Measurements from ENCODE around the gene NFKB1.
"Not testable (repeated sequence)": the region's sequence is repeated elsewhere in the genome, so short reads cannot be mapped to it uniquely, and the experiment has no call there.

The NFKB1 gene

DNA sequence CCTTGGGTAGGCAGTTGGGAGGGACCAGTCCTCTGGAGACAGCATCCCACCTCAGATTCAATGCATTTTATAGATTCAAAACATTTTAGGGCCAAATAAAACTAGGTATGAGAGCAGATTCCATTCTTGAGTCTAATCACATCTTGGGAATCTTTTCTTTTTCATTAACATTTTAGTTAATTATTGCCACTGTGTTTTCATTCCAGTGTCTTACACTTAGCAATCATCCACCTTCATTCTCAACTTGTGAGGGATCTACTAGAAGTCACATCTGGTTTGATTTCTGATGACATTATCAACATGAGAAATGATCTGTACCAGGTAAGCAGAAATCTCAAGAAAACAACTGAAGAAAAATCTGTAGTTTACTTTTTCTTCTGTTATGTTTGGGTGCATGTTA is 99.5 kb downstream of the NFKB1 start:
- peaks cover 55% of the 10 kb centered on the region for H3K36me3 Mint-ChIP-seq

DNA sequence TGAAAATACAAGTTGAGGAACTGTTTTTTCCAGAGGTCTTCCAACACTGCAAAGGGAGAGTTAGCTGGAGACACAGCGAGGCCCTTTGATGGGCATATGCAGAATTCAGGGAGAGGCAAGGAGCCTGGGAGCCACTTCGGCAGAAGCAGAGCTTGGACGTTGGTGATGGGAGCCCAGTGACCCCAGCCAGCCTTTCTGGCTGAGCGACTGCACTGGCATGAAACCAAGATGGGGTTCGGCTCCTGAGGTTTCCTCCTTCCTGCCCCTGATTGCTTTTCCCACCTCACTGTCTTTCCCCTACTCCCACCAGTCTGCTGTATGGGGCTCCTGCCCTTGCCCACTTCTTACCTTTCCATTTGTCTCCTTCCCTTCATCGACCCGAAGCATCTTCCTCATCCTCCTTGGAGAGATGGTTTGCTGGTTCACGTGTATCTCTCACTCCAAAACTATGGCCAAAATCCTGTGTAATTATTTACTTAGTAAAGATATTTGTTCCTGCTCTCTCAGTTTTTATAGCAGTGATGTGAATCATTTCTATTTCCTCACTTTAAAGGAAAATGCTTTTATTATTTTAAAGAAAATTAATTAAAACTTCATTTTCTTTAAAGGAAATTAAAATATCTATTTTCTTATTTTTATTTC is 100.5 kb downstream of the NFKB1 start:
- H3K27me3 Mint-ChIP-seq = no peaks in the 10 kb centered on the region
- H3K4me1 Mint-ChIP-seq (ENCODE audit: low read depth) = peaks cover 69% of the 10 kb centered on the region
- H3K9me3 Mint-ChIP-seq (ENCODE audit: low read depth) = no peaks in the 10 kb centered on the region
- no peak overlapping the region for H3K4me3 Mint-ChIP-seq
- H3K36me3 Mint-ChIP-seq = peaks cover 49% of the 10 kb centered on the region
- H3K27ac Mint-ChIP-seq = no peak overlapping the region

More for the DNA sequence above, 99.5 kb downstream of the NFKB1 start:
- H3K27me3 Mint-ChIP-seq = no peaks in the 10 kb centered on the region
- H3K4me3 Mint-ChIP-seq = no peak overlapping the region
- peaks cover 75% of the 10 kb centered on the region for H3K4me1 Mint-ChIP-seq (ENCODE audit: low read depth)
- no peaks in the 10 kb centered on the region for H3K9me3 Mint-ChIP-seq (ENCODE audit: low read depth)
- peak overlapping the region; percentile 77 for H3K27ac Mint-ChIP-seq

DNA sequence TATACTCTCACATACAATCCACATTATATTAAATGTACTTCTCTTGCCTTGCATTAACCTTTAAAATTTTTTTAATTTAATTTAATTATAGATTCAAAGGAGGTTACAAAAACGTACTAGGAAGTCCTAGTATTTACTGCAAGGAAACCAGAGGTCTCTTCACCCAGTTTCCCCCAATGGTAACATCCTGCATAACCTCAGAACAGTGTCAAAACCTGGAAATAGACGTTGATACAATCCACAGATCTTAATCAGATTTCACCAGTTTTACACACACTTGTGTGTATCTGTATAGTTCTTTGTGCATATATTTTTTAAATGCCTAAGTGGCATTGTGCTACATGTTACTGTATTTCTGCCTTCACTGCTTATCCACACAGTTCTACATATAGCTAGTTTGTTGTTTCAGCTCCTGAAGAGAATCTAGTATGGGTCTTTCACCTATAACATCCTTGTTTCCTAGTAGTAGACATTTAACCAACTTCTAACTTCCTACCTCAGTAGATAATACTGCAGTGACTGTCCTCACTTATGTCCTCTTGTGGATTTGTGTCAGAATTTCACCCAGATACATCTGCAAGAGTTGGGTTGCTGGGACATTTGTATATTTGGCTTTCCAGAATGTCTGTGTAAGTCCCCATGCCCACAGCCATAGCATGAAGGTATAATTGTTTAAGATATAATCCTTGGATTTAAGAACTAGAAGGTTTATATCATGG is 103.2 kb downstream of the NFKB1 start:
- Mint-ChIP-seq H3K4me3 (no peak overlapping the region), H3K4me1 (ENCODE audit: low read depth) (peaks cover 67% of the 10 kb centered on the region), H3K27me3 (no peaks in the 10 kb centered on the region), H3K27ac (peak overlapping the region; percentile 5), H3K9me3 (ENCODE audit: low read depth) (no peaks in the 10 kb centered on the region), H3K36me3 (peaks cover 49% of the 10 kb centered on the region)

DNA sequence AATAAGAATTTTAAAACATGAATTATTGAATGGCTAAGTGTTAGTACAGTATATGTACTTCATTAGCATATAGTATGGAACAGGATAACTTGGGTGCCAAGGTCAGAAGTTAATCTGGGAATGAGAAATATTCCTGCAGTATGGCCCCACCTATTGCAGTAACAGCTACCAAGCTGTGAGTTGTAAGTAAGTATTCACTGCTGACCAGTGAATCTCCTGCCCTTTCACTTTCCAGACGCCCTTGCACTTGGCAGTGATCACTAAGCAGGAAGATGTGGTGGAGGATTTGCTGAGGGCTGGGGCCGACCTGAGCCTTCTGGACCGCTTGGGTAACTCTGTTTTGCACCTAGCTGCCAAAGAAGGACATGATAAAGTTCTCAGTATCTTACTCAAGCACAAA is 105.1 kb downstream of the NFKB1 start:
- peak overlapping the region; percentile 80 for H3K27ac Mint-ChIP-seq
- H3K27me3 Mint-ChIP-seq = no peaks in the 10 kb centered on the region
- no peak overlapping the region for H3K4me3 Mint-ChIP-seq
- H3K36me3 Mint-ChIP-seq = peaks cover 47% of the 10 kb centered on the region
- H3K4me1 Mint-ChIP-seq (ENCODE audit: low read depth) = peaks cover 67% of the 10 kb centered on the region
- no peaks in the 10 kb centered on the region for H3K9me3 Mint-ChIP-seq (ENCODE audit: low read depth)

DNA sequence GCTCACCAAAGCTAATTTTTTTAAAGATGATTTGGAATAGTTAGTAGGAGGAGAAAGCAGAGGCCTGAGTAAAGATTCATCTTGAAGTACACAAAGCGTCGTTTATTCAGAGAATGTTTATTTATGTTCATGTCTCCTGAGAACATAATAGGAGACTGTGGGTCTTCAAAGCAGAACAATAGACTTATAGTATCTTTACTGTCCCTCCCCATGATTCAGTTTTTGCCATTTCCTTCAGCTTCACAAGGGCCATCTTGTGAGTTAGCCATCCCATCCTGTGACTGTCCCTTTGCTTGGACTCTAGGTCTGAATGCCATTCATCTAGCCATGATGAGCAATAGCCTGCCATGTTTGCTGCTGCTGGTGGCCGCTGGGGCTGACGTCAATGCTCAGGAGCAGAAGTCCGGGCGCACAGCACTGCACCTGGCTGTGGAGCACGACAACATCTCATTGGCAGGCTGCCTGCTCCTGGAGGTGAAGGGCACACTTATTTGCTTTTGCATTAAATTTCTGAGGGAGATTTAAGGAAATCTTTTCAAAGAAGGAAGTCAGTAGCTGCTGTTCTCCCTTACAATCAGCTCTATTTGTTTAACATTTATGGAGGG is 105.8 kb downstream of the NFKB1 start:
- Mint-ChIP-seq H3K9me3 (ENCODE audit: low read depth) (no peaks in the 10 kb centered on the region), H3K4me3 (no peak overlapping the region), H3K27ac (peak overlapping the region; percentile 89), H3K27me3 (no peaks in the 10 kb centered on the region), H3K36me3 (peaks cover 50% of the 10 kb centered on the region), H3K4me1 (ENCODE audit: low read depth) (peaks cover 71% of the 10 kb centered on the region)

DNA sequence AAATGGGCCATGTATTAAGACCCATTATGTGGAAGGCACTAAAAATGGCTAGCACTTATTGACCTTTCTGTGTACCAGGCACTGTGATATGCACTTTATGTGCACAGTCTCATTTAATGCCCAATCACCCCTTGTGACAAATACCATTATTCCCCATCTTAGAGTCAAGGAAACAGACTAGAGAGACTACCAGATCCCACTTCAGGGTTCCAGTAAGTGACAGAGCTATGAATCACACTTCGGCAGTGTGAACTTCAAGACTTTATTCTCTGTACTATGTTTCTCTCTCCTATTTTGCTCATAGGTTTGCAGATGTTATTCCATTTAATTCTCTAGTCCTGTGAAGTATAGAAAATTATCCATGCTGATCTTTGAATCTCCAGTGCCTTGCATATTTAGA is 107.0 kb downstream of the NFKB1 start:
- H3K27ac Mint-ChIP-seq = peak overlapping the region; percentile 89
- H3K36me3 Mint-ChIP-seq = peaks cover 53% of the 10 kb centered on the region
- H3K27me3 Mint-ChIP-seq = no peaks in the 10 kb centered on the region
- H3K4me1 Mint-ChIP-seq (ENCODE audit: low read depth) = peaks cover 81% of the 10 kb centered on the region
- no peak overlapping the region for H3K4me3 Mint-ChIP-seq
- no peaks in the 10 kb centered on the region for H3K9me3 Mint-ChIP-seq (ENCODE audit: low read depth)

DNA sequence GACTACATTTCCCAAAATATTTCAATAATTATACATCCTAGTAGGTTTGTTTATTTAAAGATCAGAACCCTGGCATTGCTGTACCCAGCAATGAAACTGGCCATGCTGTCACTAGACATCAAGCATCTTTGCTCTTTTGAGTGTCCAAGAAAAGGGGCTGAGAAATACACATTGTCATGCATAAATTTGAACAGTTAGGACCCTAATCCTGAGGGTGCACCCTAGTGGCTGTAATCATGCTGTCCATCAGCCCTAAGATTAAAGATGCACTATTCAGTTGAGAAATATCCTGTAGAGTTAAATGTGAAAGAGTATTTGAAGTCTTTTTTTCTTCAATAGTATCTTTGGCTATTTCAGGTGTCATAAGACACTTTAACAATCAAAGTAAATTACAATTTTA is 108.8 kb downstream of the NFKB1 start:
- Mint-ChIP-seq H3K9me3 (ENCODE audit: low read depth) (no peaks in the 10 kb centered on the region), H3K27ac (peak overlapping the region; percentile 72), H3K4me1 (ENCODE audit: low read depth) (peaks cover 86% of the 10 kb centered on the region), H3K36me3 (peaks cover 58% of the 10 kb centered on the region), H3K27me3 (no peaks in the 10 kb centered on the region), H3K4me3 (no peak overlapping the region)

DNA sequence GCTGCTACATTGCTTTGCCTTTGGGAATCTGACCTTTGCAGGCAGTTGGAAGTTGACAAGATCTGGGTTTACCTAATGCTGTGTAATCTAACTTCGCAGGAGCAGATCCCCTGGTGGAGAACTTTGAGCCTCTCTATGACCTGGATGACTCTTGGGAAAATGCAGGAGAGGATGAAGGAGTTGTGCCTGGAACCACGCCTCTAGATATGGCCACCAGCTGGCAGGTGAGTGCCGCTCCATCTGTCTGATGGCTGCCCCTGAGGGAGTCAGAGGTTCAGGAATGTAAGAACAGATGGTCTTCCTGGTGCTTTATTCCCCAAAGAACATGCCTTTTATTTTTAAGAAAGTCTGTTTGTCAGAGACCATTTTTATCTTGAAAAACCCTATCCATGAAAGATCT is 109.3 kb downstream of the NFKB1 start:
- peaks cover 88% of the 10 kb centered on the region for H3K4me1 Mint-ChIP-seq (ENCODE audit: low read depth)
- peak overlapping the region; percentile 72 for H3K27ac Mint-ChIP-seq
- H3K36me3 Mint-ChIP-seq = peaks cover 61% of the 10 kb centered on the region
- peak overlapping the region; percentile 30 for H3K4me3 Mint-ChIP-seq
- no peaks in the 10 kb centered on the region for H3K9me3 Mint-ChIP-seq (ENCODE audit: low read depth)
- H3K27me3 Mint-ChIP-seq = no peaks in the 10 kb centered on the region

DNA sequence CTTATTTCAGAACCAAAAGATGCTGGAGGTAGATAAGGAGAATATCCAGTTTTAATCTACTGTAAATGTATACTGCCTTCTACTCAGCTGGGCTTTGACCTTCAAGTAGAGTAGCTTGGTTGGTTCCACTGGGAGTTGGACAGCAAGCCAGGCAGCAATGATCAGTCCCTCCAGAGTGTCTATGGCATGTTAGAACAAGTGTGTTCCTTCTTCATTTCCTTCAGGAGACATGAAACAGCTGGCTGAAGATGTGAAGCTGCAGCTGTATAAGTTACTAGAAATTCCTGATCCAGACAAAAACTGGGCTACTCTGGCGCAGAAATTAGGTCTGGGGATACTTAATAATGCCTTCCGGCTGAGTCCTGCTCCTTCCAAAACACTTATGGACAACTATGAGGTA is 111.1 kb downstream of the NFKB1 start:
- Mint-ChIP-seq H3K36me3 (peaks cover 64% of the 10 kb centered on the region), H3K27ac (peak overlapping the region; percentile 98), H3K9me3 (ENCODE audit: low read depth) (no peaks in the 10 kb centered on the region), H3K4me1 (ENCODE audit: low read depth) (peaks cover 93% of the 10 kb centered on the region), H3K4me3 (peak overlapping the region; percentile 83), H3K27me3 (no peaks in the 10 kb centered on the region)

DNA sequence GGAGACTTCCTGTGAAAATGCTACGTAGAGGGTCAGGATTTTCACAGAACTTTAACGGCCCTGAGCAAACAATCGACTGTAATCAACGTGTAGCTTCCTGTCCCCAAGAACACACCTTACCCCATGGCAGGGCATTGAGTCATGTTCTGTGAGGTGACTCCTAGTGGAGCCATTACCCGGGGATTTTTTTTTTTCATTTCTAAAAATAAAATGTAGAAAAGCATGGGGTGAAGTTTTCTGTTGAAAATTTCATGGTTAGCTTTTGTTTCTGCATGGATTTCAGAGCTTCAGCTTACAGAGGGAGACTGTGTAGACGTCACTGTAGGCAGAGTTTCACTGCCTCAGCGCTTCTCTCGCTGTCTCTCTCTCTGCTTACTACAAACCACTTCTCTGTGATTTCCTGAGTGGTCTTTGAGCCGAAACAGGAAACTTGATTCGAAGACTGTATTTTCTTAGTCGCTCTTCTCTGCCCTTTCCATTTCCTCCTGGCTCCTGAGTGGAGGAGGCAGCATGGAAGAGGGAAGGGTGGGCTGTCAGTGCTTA is 111.7 kb downstream of the NFKB1 start:
- peaks cover 90% of the 10 kb centered on the region for H3K4me1 Mint-ChIP-seq (ENCODE audit: low read depth)
- peaks cover 66% of the 10 kb centered on the region for H3K36me3 Mint-ChIP-seq
- no peaks in the 10 kb centered on the region for H3K9me3 Mint-ChIP-seq (ENCODE audit: low read depth)
- H3K4me3 Mint-ChIP-seq = peak overlapping the region; percentile 83
- no peaks in the 10 kb centered on the region for H3K27me3 Mint-ChIP-seq
- H3K27ac Mint-ChIP-seq = peak overlapping the region; percentile 98

DNA sequence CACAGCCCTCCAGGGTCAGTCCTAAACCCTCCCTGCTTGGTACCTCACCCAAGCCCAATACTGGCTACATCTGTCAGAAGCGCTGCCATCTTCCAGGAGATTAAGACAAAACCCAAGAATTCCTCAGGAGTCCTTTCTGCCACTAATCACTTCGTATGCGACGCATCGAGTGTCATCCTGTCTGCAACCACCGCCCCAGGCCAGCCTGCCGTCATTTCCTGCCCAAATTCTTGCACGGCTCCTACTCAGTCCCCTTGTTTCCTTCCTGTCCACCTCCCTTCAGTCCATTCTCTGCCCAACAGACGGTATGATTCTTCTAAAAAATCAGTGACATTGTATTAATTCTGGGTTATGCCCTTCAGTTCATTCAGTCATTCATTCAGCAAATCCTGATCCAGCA is 113.6 kb downstream of the NFKB1 start:
- peaks cover 5% of the 10 kb centered on the region for H3K9me3 Mint-ChIP-seq (ENCODE audit: low read depth)
- H3K27me3 Mint-ChIP-seq = no peaks in the 10 kb centered on the region
- H3K4me1 Mint-ChIP-seq (ENCODE audit: low read depth) = peaks cover 85% of the 10 kb centered on the region
- H3K27ac Mint-ChIP-seq = peak overlapping the region; percentile 98
- H3K36me3 Mint-ChIP-seq = peaks cover 62% of the 10 kb centered on the region
- peak overlapping the region; percentile 83 for H3K4me3 Mint-ChIP-seq

DNA sequence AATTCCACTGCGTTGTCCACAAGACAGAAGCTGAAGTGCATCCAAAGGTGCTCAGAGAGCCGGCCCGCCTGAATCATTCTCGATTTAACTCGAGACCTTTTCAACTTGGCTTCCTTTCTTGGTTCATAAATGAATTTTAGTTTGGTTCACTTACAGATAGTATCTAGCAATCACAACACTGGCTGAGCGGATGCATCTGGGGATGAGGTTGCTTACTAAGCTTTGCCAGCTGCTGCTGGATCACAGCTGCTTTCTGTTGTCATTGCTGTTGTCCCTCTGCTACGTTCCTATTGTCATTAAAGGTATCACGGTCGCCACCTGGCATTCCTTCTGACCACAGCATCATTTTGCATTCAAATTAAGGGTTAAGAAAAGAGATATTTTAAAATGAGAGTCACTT is 115.5 kb downstream of the NFKB1 start:
- Mint-ChIP-seq H3K27me3 (no peaks in the 10 kb centered on the region), H3K4me1 (ENCODE audit: low read depth) (peaks cover 80% of the 10 kb centered on the region), H3K36me3 (peaks cover 53% of the 10 kb centered on the region), H3K4me3 (no peak overlapping the region), H3K9me3 (ENCODE audit: low read depth) (peaks cover 5% of the 10 kb centered on the region), H3K27ac (peak overlapping the region; percentile 98)

DNA sequence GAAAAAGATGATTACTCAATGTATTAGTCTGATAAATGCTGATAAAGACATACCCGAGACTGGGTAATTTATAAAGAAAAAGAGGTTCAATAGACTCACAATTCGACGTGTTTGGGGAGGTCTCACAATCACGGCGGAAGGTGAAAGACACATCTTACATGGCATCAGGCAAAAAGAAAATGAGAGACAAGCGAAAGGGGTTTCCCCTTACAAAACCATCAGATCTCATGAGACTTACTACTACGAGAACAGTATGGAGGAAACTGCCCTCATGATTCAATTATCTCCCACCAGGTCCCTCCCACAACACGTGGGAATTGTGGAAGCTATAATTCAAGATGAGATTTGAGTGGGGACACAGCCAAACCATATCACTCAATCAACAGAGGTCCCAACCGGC is 117.9 kb downstream of the NFKB1 start:
- peaks cover 70% of the 10 kb centered on the region for H3K4me1 Mint-ChIP-seq (ENCODE audit: low read depth)
- peaks cover 36% of the 10 kb centered on the region for H3K36me3 Mint-ChIP-seq
- peak overlapping the region; percentile 71 for H3K27ac Mint-ChIP-seq
- H3K9me3 Mint-ChIP-seq (ENCODE audit: low read depth); H3K27me3 Mint-ChIP-seq; H3K4me3 Mint-ChIP-seq: not testable (repeated sequence)

DNA sequence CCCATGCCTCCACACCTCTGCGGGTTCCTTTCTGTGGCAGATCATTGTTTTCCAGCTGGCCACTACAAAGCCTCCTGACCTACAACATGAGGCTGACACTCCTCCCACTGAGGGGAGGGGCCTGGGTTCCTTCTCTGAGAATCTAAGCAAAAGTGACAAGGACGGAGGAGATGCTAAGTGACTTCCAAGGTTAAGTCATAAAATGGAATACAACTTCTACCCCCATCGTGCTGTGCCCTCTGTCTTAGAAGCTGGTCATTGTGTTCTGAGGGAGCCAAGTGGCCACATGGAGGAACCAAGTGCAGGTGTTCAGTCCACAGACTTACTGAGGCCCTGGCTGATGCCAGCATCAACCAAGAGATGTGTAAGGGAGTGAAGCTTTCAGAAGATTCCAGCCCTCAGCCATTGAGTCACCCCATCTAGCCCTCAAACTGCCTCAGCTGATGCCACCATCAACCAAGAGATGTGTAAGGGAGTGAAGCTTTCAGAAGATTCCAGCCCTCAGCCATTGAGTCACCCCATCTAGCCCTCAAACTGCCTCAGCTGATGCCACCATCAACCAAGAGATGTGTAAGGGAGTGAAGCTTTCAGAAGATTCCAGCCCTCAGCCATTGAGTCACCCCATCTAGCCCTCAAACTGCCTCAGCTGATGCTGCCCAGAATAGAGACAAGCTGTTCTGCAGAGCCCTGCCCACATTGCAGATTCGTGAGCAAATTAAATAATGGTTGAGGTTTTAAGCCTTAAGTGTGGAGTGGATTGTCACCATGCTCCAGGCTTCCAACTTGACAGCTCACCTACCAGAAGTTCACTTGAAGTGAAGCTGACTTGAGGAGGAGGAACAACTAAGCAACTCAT is 118.8 kb downstream of the NFKB1 start:
- peak overlapping the region; percentile 42 for H3K4me3 Mint-ChIP-seq
- peaks cover 26% of the 10 kb centered on the region for H3K36me3 Mint-ChIP-seq
- peaks cover 70% of the 10 kb centered on the region for H3K4me1 Mint-ChIP-seq (ENCODE audit: low read depth)
- not testable (repeated sequence) for H3K27me3 Mint-ChIP-seq; H3K9me3 Mint-ChIP-seq (ENCODE audit: low read depth)
- peak overlapping the region; percentile 83 for H3K27ac Mint-ChIP-seq
